ENCODE data around the gene MACIR. TPM values are rescaled to one million over a fixed set of nuclear protein-coding genes. Genes with fewer than 3 reads are reported as not detected.

Gene MACIR
- total and polyA plus RNA-seq, 2 of the 13 experiments (the other 11 are each of a cell fraction or from before 2014, with no cell fraction given) = 2.4 to 4.4 TPM

- TF ChIP-seq RORA (CRISPR knock-in tag; IDR thresholded peaks at IDR 0.05) (no peak), ZFX (CRISPR knock-in tag; IDR thresholded peaks at IDR 0.05; ENCODE audit: low read depth) (0 out of 2 replicates have a peak, but pooled peaks have one; percentile 15), GMEB1 (CRISPR knock-in tag; IDR thresholded peaks at IDR 0.05; ENCODE audit: borderline replicate concordance) (no peak), STAG1 (CRISPR knock-in tag; IDR thresholded peaks at IDR 0.05) (peak; percentile 50), RAD51 (IDR thresholded peaks at IDR 0.05; ENCODE audit: borderline replicate concordance) (no peak), HOXA3 (CRISPR knock-in tag; IDR thresholded peaks at IDR 0.05) (no peak), EP300 (IDR thresholded peaks at IDR 0.05; ENCODE audit: low read depth in 2 of 2, low read length in 2 of 2) (no peak), EP300 (CRISPR knock-in tag; IDR thresholded peaks at IDR 0.05; ENCODE audit: borderline replicate concordance) (no peak), POGK (CRISPR knock-in tag; conservative IDR thresholded peaks at IDR 0.05) (no peak), ZNF567 (CRISPR knock-in tag; IDR thresholded peaks at IDR 0.05; ENCODE audit: borderline replicate concordance) (no peak), SRF (IDR thresholded peaks at IDR 0.05; ENCODE audit: low read depth, low read length) (no peak), YEATS2 (CRISPR knock-in tag; IDR thresholded peaks at IDR 0.05; ENCODE audit: borderline replicate concordance) (peak; percentile 25; the same call in 1 of the 2 replicates), KAT8 (CRISPR knock-in tag; IDR thresholded peaks at IDR 0.05) (peak; percentile 22; the same call in 1 of the 2 replicates), PPARG (CRISPR knock-in tag; conservative IDR thresholded peaks at IDR 0.05) (no peak), DMAP1 (CRISPR knock-in tag; IDR thresholded peaks at IDR 0.05) (no peak), KDM3A (CRISPR knock-in tag; IDR thresholded peaks at IDR 0.05; ENCODE audit: low read depth) (no peak), ZXDC (CRISPR knock-in tag; IDR thresholded peaks at IDR 0.05) (no peak), THYN1 (CRISPR knock-in tag; IDR thresholded peaks at IDR 0.05; ENCODE audit: borderline replicate concordance, low read depth) (no peak), POLR2AphosphoS2 (IDR thresholded peaks at IDR 0.05; ENCODE audit: low read depth, low read length) (no peak), ZNF878 (CRISPR knock-in tag; IDR thresholded peaks at IDR 0.05) (no peak), MYC (CRISPR knock-in tag; IDR thresholded peaks at IDR 0.05; ENCODE audit: borderline replicate concordance) (no peak), ZBTB38 (CRISPR knock-in tag; IDR thresholded peaks at IDR 0.05) (no peak), HOXA5 (CRISPR knock-in tag; IDR thresholded peaks at IDR 0.05) (0 out of 2 replicates have a peak, but pooled peaks have one; percentile 21), SP5 (CRISPR knock-in tag; IDR thresholded peaks at IDR 0.05; ENCODE audit: borderline replicate concordance, low read depth) (no peak)
Measured at GRCh38 chr5:103256178-103256577, 2.4 kb upstream of the MACIR start (continued).

Measured in HepG2 (cell line).